Coronary artery (tissue), 2 donors: ENCODE results near the gene TEX29.

ENCODE experiments used
- DNase-seq: peaks from one replicate; pipeline ENCODE4 v3.0.0-alpha.2; 2017; ENCODE audit warnings: low spot score
- H3K27ac ChIP-seq, 2 donors: fragments of 200-600 bp; sonication (generic); one replicate each; pipeline ENCODE4 v1.5.1; 2016 to 2019
- H3K4me3 ChIP-seq: fragments of 200-600 bp; sonication (generic); 2 replicates; pipeline ENCODE4 v1.5.1; 2016; ENCODE audit warnings: mild to moderate bottlenecking, moderate library complexity
- TF ChIP-seq, protein P1 (sequence below): fragments of 200-600 bp; sonication (generic); IDR thresholded peaks from one replicate; pipeline ENCODE4 v1.5.1; 2019; ENCODE audit warnings: antibody characterized with exemption

TEX29 gene

DNA sequence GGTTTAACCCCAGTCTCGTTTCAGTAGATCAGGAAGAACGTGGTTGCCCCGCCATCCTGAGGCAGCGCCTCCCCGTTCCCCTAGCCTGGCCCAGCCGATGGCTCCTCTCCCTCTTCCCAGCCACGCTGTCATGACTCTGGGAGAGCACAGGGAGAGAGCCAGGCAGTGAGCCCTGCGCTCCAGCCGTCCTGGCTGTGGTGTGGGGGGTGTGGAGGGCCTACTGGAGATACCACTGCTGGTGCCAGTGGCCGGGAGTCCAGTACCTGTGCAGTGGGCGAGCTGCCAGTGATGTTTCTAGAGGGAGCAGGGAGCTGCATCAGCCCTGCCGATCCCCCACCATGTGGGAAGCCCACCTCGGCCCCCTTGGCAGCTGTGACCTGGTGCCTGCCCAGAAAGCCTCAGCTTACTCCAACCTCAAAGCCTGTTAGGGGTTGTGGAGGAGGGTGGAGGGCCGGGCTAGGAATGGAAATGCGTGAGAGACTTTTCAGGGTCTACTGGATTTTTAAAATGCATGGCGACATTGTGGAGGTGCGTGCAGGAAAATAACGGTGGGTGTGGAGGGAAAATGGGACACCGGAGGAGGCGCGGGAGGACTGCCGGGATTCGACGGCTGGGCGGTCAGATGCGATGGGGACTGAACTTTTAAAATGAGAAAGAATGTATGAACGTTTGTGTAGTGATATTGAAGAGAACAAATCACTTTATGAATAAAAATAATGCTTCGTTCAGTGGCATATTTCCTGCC, 4.9 kb downstream of the TEX29 start:
- H3K4me3 ChIP-seq = no peak overlapping the region
- TF ChIP-seq, protein P1, sequence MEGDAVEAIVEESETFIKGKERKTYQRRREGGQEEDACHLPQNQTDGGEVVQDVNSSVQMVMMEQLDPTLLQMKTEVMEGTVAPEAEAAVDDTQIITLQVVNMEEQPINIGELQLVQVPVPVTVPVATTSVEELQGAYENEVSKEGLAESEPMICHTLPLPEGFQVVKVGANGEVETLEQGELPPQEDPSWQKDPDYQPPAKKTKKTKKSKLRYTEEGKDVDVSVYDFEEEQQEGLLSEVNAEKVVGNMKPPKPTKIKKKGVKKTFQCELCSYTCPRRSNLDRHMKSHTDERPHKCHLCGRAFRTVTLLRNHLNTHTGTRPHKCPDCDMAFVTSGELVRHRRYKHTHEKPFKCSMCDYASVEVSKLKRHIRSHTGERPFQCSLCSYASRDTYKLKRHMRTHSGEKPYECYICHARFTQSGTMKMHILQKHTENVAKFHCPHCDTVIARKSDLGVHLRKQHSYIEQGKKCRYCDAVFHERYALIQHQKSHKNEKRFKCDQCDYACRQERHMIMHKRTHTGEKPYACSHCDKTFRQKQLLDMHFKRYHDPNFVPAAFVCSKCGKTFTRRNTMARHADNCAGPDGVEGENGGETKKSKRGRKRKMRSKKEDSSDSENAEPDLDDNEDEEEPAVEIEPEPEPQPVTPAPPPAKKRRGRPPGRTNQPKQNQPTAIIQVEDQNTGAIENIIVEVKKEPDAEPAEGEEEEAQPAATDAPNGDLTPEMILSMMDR = no peak
- H3K27ac ChIP-seq = no peak overlapping the region
- DNase-seq = peak; percentile 31

DNA sequence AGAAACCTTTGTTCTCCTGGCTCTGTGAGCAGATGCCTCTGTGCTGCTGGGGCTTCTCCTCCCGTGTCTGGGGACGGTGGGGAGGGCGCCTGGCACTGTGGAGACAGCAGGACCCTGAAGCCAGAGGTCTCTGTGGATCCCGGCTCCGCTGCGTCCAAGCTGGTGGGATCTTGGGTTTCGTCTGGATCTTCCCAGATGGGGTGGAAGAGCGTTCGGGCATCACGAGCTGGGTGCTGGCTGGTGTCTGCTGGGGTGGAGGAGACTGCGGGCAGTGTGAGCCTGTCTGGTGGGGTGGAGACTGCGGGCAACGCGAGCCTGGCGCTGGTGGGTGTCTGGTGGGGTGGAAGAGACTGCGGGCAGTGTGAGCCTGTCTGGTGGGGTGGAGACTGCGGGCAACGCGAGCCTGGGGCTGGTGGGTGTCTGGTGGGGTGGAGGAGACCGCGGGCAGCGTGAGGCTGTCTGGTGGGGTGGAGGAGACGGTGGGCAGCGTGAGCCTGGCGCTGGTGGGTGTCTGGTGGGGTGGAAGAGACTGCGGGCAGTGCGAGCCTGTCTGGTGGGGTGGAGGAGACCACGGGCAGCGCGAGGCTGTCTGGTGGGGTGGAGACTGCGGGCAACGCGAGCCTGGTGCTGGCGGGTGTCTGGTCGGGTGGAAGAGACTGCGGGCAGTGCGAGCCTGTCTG, 5.6 kb downstream of the TEX29 start:
- no peak overlapping the region for H3K27ac ChIP-seq
- DNase-seq = peak; percentile 50
- TF ChIP-seq, protein P1 = no peak
- H3K4me3 ChIP-seq = no peak overlapping the region

DNA sequence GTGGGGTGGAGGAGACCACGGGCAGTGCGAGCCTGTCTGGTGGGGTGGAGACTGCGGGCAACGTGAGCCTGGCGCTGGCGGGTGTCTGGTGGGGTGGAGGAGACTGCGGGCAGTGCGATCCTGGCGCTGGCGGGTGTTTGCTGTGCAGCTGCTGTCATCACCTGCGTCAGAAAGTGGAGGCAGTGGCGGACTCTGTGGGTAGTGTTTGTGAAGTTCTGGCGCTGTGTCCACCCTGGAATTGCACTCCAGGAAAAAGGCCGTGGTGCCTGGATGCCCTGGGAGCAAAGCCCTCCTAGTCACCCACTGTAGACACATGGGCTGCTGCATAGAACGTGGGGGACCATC, 6.2 kb downstream of the TEX29 start:
- H3K27ac ChIP-seq = no peak overlapping the region
- DNase-seq = peak; percentile 43
- no peak overlapping the region for H3K4me3 ChIP-seq
- TF ChIP-seq, protein P1 = no peak

DNA sequence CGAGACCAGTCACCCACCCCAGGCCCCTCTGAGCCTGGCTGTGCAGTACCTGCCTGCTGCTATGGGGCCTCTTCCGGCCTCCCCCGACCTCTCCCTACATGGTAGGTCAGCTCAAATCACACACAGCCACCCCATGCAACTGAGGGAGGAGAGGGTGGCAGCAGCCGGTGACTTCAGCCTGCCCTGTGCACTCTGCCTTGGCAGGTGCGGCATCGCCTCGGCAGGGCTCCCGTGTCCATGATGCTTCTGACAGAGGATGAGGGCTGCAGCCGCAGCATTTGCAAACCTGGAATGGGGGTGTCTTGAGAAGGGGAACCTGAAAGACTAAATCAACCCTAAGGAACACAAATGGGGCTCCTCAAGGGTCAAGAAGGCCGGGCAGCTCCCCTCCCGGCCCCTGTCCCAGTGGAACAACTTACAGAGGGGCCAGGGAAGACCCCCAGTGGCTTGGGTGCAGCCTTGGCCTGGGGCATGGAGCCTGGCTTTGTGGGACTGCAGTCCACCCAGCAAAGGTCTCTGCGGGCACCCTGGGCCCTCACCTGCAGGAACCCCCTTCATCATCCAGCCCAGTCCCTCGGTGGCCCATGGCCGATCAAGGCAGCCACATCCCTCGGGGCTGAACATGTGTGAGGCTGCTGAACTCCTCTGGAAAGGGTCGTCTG, 6.7 kb downstream of the TEX29 start:
- Histone ChIP-seq H3K4me3 (no peak overlapping the region), H3K27ac (no peak overlapping the region)
- TF ChIP-seq, protein P1 = no peak
- DNase-seq = peak; percentile 53

DNA sequence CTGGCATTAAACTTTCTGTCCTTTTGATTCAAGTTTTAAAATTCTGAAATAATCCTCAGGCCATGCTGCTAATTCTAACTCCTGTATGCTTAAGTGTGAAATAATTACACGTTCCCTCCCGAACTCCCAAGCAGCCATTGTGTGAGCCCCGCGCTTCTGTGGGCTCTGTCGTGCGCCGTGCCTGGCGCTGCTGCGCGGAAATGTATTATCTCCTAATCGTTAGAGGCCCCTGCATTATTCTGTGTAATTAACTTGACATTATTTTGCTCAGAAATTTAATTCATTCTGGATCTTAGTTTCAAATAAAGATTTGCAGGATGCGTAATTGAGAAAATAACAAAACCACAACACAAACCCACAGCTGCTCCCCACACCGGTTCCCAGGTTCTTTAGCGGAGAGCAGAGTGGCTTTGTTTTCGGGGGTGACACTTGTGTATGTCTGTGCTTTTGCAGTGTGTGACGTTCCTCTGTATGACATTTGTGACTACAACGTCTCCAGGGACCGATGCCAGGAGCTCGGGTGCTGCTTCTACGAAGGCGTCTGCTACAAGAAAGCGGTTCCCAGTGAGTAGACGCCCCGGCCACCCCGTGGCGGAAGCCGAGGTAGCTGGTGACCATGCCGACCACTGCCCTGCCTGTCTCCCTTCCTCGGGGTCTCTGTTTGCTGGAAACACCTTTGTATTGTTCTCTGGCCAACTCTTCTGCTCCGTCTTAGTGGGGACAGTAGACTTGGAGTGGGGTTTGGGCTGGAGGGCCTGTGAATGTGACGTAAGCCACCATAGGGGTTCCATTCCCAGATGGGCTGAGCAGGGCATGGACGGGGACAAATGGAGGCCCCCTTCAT, 7.5 kb downstream of the TEX29 start:
- H3K27ac ChIP-seq = no peak overlapping the region
- DNase-seq = no peak

More for the DNA sequence above, 7.5 kb downstream of the TEX29 start:
- no peak overlapping the region for H3K4me3 ChIP-seq
- TF ChIP-seq, protein P1 = no peak
